ENCODE measurements around the gene SLMAP. TPM values are rescaled to one million over a fixed set of nuclear protein-coding genes. Genes with fewer than 3 reads are reported as not detected.

SLMAP gene
- total and polyA plus RNA-seq, 7 donors: 31.2 to 180 (median 106) TPM

- H3K4me3 ChIP-seq: no peak overlapping the region
- 79 to 89% (median 84%) methylated on average over 4 of the region's 4 CpGs for WGBS, 3 donors
- peaks cover 0 to 11% of the 10 kb centered on the region in 2 donors for H3K36me3 ChIP-seq (ENCODE audit: insufficient read depth in 1 of 2, low read depth in 1 of 2)
- no peak for ATAC-seq
- no peak for TF ChIP-seq CTCF (IDR thresholded peaks at IDR 0.05)
- H3K27ac ChIP-seq: no peak overlapping the region
- H3K27me3 ChIP-seq (ENCODE audit: insufficient read depth in 3 of 3, low read length in 2 of 3): no peaks in the 10 kb centered on the region
- intact Hi-C loops (cut with DNase I): loop anchor here in 1 of 2 donors (10.0 kb wide), 1 partner anchor 133 kb away; the partner anchor contains the start of gene DENND6A
- no peak for DNase-seq
- H3K4me1 ChIP-seq: peaks cover 47% of the 10 kb centered on the region
- no peaks in the 10 kb centered on the region for H3K9me3 ChIP-seq
Measured at GRCh38 chr3:57827757-57828156, 71.6 kb downstream of the SLMAP start.

DNA sequence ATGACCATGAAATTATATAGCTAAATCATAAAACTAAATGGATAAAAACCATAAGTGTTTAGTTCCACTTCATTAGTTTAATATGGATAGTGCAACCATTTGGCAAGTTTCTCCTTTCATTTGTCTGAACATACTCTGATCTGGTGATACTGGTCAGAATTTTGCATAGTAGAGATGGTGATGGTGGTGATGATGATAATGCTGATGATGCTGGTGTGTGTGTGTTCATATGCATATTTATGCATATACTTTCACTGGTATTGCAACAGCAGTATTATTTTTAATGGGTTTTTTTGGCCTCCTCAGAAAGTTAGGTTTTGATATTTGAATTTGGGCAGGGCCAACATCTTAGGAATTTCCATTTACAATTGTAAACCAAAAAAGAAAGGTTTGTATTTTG is 76.4 kb downstream of the SLMAP start:
- no peak for TF ChIP-seq CTCF (IDR thresholded peaks at IDR 0.05)
- intact Hi-C loops (cut with DNase I): no loop called here
- ATAC-seq: no peak

DNA sequence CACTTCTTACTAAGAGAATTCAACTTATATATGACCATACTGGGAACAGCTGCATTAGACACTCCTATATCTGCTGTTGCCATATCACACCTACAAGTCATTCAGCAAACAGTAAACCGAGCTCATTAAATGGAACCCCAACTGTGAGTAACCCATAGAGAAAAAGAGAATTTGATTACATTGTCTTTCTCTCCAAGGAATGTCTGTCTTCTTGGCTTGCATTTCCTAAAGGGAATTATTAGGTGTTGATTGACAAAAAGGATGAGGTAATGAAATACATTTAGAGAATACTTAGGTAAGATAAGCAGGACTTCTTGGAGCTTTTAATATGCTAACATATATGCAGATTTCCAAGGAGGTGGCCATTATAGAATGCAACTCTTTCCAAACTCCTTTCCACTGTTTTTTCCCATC is 76.8 kb downstream of the SLMAP start:
- 57 to 59% (median 57%) methylated on average over 1 of the region's 1 CpG for WGBS, 3 donors
- Histone ChIP-seq H3K27me3 (ENCODE audit: insufficient read depth in 3 of 3, low read length in 2 of 3) (no peaks in the 10 kb centered on the region), H3K4me1 (peaks cover 13% of the 10 kb centered on the region), H3K36me3 (ENCODE audit: insufficient read depth in 1 of 2, low read depth in 1 of 2) (peaks cover 0 to 11% of the 10 kb centered on the region in 2 donors), H3K4me3 (no peak overlapping the region), H3K9me3 (no peaks in the 10 kb centered on the region), H3K27ac (no peak overlapping the region)
- no peak for TF ChIP-seq CTCF (IDR thresholded peaks at IDR 0.05)
- DNase-seq (no peak), ATAC-seq (no peak)
- intact Hi-C loops (cut with DNase I): no loop called here

More for the DNA sequence above, 76.4 kb downstream of the SLMAP start:
- DNase-seq: no peak
- H3K4me3 ChIP-seq: no peak overlapping the region
- H3K9me3 ChIP-seq: no peaks in the 10 kb centered on the region
- peaks cover 0 to 11% of the 10 kb centered on the region in 2 donors for H3K36me3 ChIP-seq (ENCODE audit: insufficient read depth in 1 of 2, low read depth in 1 of 2)
- H3K27me3 ChIP-seq (ENCODE audit: insufficient read depth in 3 of 3, low read length in 2 of 3): no peaks in the 10 kb centered on the region
- H3K27ac ChIP-seq: no peak overlapping the region
- peaks cover 15% of the 10 kb centered on the region for H3K4me1 ChIP-seq

- intact Hi-C loops (cut with DNase I): no loop called here
- Histone ChIP-seq H3K4me1 (peaks cover 7% of the 10 kb centered on the region), H3K4me3 (no peak overlapping the region), H3K27ac (no peak overlapping the region), H3K9me3 (no peaks in the 10 kb centered on the region), H3K27me3 (ENCODE audit: insufficient read depth in 3 of 3, low read length in 2 of 3) (no peaks in the 10 kb centered on the region), H3K36me3 (ENCODE audit: insufficient read depth in 1 of 2, low read depth in 1 of 2) (peaks cover 0 to 11% of the 10 kb centered on the region in 2 donors)
- 95 to 100% (median 99%) methylated on average over 1 of the region's 1 CpG for WGBS, 3 donors
- no peak for DNase-seq
- ATAC-seq: no peak
- no peak for TF ChIP-seq CTCF (IDR thresholded peaks at IDR 0.05)
Measured at GRCh38 chr3:57833763-57834162, 77.7 kb downstream of the SLMAP start.

DNA sequence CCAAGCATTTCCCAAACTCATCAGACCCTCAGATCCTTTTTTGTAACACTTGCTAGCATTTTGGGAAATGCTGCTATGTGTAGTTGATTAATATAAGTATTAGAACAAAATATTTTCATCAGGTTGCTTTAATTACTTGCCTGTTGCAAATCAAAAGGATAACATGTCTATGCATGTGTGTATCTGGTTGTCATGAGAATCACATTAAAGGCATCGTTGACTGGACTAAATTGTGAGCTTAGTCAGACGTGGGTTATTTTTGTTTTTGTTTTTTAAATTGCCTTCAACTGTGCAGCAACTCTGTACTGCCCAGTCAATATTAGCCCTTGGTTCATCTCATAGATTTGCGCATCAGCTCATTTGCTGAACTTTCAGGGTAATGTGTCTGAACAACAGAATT is 81.6 kb downstream of the SLMAP start:
- Histone ChIP-seq H3K9me3 (no peaks in the 10 kb centered on the region), H3K36me3 (ENCODE audit: insufficient read depth in 1 of 2, low read depth in 1 of 2) (no peaks in the 10 kb centered on the region), H3K4me1 (no peaks in the 10 kb centered on the region), H3K27me3 (ENCODE audit: insufficient read depth in 3 of 3, low read length in 2 of 3) (no peaks in the 10 kb centered on the region), H3K27ac (no peak overlapping the region), H3K4me3 (no peak overlapping the region)
- intact Hi-C loops (cut with DNase I): no loop called here
- ATAC-seq: peak in 1 of 4 donors; percentile 26
- no peak for DNase-seq
- 73 to 79% (median 74%) methylated on average over 3 of the region's 3 CpGs for WGBS, 3 donors
- no peak for TF ChIP-seq CTCF (IDR thresholded peaks at IDR 0.05)

Measured in psoas muscle (tissue), 8 donors.